ENCODE results near the gene SUPT3H.

GRCh38 chr6:45098256-45098655 is 279.5 kb downstream of the SUPT3H start:
- TF ChIP-seq EZH2 (IDR thresholded peaks at IDR 0.05; ENCODE audit: borderline replicate concordance, low read length) (no peak), CTCF (conservative IDR thresholded peaks at IDR 0.05 in 1 of 2, IDR thresholded peaks at IDR 0.05 in 1 of 2; ENCODE audit: extremely low read depth in 1 of 2, insufficient read depth in 1 of 2, low read depth in 1 of 2, low read length in 2 of 2) (no peak)

Data from mammary epithelial cell (primary cell).